H1 (cell line): ENCODE data around the gene MRPL52. TPM values are rescaled to one million over a fixed set of nuclear protein-coding genes. Genes with fewer than 3 reads are reported as not detected.

Experiments used
- ASH2L ChIP-seq: fragments of 200-600, 300-600 bp; sonication (generic); IDR thresholded peaks from one replicate; pipeline ENCODE4 v1.7.1; 2017; ENCODE audit warnings: low read length
- BACH1 ChIP-seq: IDR thresholded peaks from 2 replicates; pipeline ENCODE4 v1.6.1; 2012; ENCODE audit warnings: low read length, improper control_type of control experiment
- BRCA1 ChIP-seq: IDR thresholded peaks from 2 replicates; pipeline ENCODE4 v1.6.1; 2012; ENCODE audit warnings: low read depth, low read length, improper control_type of control experiment
- CHD2 ChIP-seq: IDR thresholded peaks from 2 replicates; pipeline ENCODE4 v1.6.1; 2012; ENCODE audit warnings: low read length, improper control_type of control experiment
- CHD7 ChIP-seq: fragments of 300-600 bp; sonication (generic); IDR thresholded peaks from 2 replicates; pipeline ENCODE4 v1.7.1; 2012; ENCODE audit warnings: low read length, moderate library complexity, mild to moderate bottlenecking, inconsistent platforms; ENCODE audit not compliant: insufficient replicate concordance
- EP300 ChIP-seq, 2 experiments: IDR thresholded peaks; 1 replicate in 1 of 2; 2 replicates in 1 of 2; pipeline ENCODE4 v1.6.1; 2011 to 2012; ENCODE audit warnings: low read depth in 2 of 2, low read length in 2 of 2, mild to moderate bottlenecking in 2 of 2, borderline replicate concordance in 1 of 2, inconsistent platforms in 1 of 2, moderate library complexity in 1 of 2
- RFX5 ChIP-seq: IDR thresholded peaks from 2 replicates; pipeline ENCODE4 v1.6.1; 2011; ENCODE audit warnings: low read depth, low read length, improper control_type of control experiment, borderline replicate concordance
- RNF2 ChIP-seq: fragments of 200-900, 300-1000 bp; sonication (generic); IDR thresholded peaks from 2 replicates; pipeline ENCODE4 v1.7.1; 2016; ENCODE audit warnings: borderline replicate concordance, low read depth, mild to moderate bottlenecking, antibody characterized with exemption, low read length; ENCODE audit not compliant: poor library complexity, severe bottlenecking; ENCODE audit errors: missing control alignments
- SIN3A ChIP-seq, 2 experiments: IDR thresholded peaks in 1 of 2; conservative IDR thresholded peaks in 1 of 2; 2 replicates each; pipeline ENCODE4 v1.6.1; 2011 to 2012; ENCODE audit warnings: low read length in 2 of 2, improper control_type of control experiment in 1 of 2, low read depth in 1 of 2, mild to moderate bottlenecking in 1 of 2
- YY1 ChIP-seq: IDR thresholded peaks from 2 replicates; pipeline ENCODE4 v1.6.1; 2011; ENCODE audit warnings: low read depth, mild to moderate bottlenecking, low read length
- polyA plus RNA-seq, 7 experiments: library from polyadenylated mRNA; depleted of rRNA in 3 of 7; stranded (reverse) in 5 of 7; unstranded in 2 of 7; fragments of >200 nt in 5 of 7; fragments of 200-250 nt in 2 of 7; gene quantifications; 1 replicate in 5 of 7; 2 replicates in 1 of 7; 4 replicates in 1 of 7; pipeline versions ENCODE4 v1.2.1 to v1.2.3, GENCODE V29; 2011 to 2013; ENCODE audit warnings: missing spikeins in 2 of 7, mixed read lengths in 2 of 7
- total RNA-seq: library from RNA; stranded (reverse); fragmentation: NEBNext Ultra II Directional; extraction: Animal tissue kit (Norgen Biotek cat#: 25700); gene quantifications from 2 replicates; pipeline ENCODE4 v1.2.1, GENCODE V29; 2021

MRPL52 gene
- total and polyA plus RNA-seq, 2 of the 8 experiments (the other 6 are each of a cell fraction or from before 2014, with no cell fraction given) = 70.5 to 176 TPM

GRCh38 chr14:22822571-22823098 lies 7.1 kb upstream of the MRPL52 start (continued):
- TF ChIP-seq CHD7 (no peak), ASH2L (peak; percentile 51), BRCA1 (no peak), CHD2 (0 out of 2 replicates have a peak, but pooled peaks have one; percentile 26), EP300 (IDR thresholded peaks at IDR 0.05; ENCODE audit: borderline replicate concordance in 1 of 2, low read depth in 2 of 2, low read length in 2 of 2) (peak in 1 of 2 experiments; percentile 87; a peak in 1 of 3 replicates), YY1 (peak; percentile 85), BACH1 (peak; percentile 39; the same call in 1 of the 2 replicates), RNF2 (no peak), SIN3A (conservative IDR thresholded peaks at IDR 0.05 in 1 of 2, IDR thresholded peaks at IDR 0.05 in 1 of 2; ENCODE audit: low read depth in 1 of 2, low read length in 2 of 2) (peak; percentile 72 to 73; a peak in 2 of 4 replicates), RFX5 (no peak)
